Activated CD4-positive, alpha-beta T cell treated with anti-CD3 and anti-CD28 coated beads, Interleukin-10, Interleukin-2, amounts not matched to agents 100 ng/mL and 50 ng/mL, durations not matched to agents 16 hours and 8 hours (primary cell): ENCODE data around the gene SCGB2A2.

Source experiments
- DNase-seq: peaks from one replicate; pipeline ENCODE4 v3.0.0-alpha.2; 2020

Gene SCGB2A2

GRCh38 chr11:62269654-62270278 lies at the start of gene SCGB2A2:
Gene SCGB2A2 (plus strand): TSS chr11:62270158. CDS start chr11:62270217, 59 bp downstream.
- no peak for DNase-seq

DNA sequence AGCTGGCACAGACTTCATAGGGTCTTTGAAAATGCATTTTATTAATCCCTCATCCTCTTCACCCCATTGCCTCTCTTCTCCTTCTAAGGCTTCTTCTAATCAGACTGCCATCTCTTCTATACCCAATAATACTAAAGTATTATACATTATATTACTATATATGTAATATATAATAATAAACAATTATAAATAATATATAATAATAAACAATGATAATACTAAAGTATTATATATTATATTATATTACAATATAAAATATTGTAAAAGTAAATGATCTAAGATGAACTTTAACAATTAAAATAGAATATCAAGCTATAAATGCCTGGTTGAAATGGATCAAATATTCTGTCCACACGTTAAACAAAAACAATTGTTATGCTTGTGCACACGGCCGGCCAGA lies 48.5 kb upstream of the SCGB2A2 start:
- DNase-seq = no peak

DNA sequence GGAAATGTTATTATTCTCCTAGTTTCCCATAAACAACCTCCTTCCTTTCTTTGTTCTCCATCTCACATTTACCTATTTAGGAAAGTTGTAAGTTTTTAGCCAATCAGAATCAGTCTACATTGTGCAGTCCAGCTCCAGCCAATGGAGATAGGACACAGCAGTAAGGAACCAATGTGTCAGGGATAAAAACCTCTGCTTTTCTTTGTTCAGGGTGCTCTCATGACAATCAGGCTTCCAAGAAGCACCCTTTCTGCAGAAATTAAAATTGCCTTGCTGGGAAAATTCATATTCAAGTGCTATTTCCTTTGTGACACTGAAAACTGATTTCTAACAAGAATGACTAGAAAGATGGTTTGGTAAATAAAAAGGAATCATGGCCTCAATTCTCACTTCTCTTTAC lies 46.9 kb upstream of the SCGB2A2 start:
- DNase-seq = no peak

DNA sequence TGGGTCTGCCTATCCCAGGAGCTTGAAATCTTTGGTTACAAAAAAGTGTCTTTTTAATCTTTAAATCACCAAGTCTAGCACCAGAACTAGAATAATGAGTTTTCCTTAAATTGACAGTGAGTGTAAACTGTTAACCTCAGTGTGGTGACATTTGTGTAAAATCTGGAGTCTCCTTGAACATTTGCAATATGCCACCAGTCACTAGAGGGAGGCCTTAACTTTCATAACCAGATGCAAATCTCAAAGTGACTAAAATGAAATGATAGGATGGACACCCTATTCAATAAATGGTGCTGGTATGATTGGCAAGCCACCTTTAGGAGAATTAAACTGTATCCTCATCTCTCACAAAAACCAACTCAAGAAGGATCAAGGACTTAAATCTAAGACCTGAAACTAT lies 36.2 kb upstream of the SCGB2A2 start:
- DNase-seq = peak; percentile 26

DNA sequence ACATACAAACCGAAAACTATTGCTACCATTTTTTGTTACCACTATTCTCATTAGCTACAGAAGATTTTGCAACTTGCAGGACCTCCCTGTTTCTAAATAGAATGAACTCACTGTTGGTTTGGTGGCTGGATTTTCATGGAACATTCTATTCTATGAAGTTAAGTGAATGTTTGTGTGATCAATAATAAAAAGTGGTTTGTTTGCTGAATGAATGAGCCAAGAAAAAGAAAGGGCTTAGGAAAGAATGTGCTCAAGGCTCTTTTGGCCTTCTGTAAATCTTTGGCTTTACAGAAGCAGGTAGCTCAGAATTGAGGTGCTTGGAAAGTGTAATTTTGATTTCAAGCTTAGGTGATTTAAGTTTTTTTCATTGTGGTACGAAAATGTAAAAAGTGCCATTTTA lies 33.8 kb upstream of the SCGB2A2 start:
- DNase-seq = no peak

DNA sequence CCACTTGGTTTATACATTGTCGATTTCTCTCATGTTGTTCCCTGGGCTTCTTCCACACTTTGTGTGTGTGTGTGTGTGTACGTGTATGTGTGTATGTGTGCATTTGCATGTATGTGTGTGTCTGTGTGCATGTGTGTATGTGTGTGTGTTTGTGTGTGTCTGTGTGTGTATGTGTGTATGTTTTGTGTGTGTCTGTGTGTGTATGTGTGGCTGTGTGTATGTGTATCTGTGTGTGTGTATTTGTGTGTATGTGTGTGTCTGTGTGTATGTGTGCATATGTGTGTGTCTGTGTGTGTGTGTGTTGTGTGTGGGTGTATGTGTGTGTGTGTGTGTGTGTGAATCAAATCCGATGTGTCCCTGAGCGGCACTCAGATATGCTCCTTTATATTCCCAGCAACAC lies 32.5 kb upstream of the SCGB2A2 start:
- no peak for DNase-seq

DNA sequence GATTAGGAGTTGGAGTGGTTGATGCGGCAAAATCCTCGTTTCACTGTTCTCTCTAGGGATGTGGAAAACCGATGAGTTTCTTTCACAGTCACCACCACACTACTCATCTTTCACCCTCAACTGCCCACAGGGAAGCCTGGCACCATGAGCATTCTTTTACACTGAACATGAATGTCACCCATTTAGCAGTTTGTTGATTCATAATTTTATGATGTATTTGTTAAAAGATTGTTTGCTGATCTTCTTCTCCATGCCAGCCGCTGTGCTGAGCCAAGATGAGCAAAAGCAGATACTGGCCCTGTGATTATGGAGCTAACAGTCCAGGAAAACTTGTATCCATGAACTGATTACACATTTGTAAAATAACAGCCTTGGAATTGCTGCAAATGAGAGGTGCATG lies 31.8 kb upstream of the SCGB2A2 start:
- no peak for DNase-seq

GRCh38 chr11:62241095-62241494 lies 28.9 kb upstream of the SCGB2A2 start:
- no peak for DNase-seq

DNA sequence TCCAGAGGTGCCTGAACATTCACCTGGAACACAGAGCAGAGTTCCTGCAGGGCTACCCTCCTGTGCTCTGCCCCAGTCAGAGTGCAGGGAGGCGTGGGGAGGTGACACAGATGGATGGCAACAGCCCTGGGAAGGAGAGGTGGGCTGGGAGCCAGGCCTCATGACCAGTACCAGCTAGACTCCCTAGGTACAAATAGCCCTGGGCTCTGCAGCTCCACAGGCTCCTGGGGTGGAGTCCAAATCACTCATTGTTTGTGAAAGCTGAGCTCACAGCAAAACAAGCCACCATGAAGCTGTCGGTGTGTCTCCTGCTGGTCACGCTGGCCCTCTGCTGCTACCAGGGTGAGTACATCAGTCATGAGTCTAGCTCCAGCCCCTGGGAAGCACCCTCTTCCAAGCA lies 27.9 kb upstream of the SCGB2A2 start, which contains the start of gene SCGB1D2:
Gene SCGB1D2, plus strand, starts transcription at position 219 of the 400 bp plus-strand sequence. Its CDS starts 69 bp downstream, at position 288.
- no peak for DNase-seq

GRCh38 chr11:62245271-62245753 lies 24.6 kb upstream of the SCGB2A2 start:
- DNase-seq = no peak

DNA sequence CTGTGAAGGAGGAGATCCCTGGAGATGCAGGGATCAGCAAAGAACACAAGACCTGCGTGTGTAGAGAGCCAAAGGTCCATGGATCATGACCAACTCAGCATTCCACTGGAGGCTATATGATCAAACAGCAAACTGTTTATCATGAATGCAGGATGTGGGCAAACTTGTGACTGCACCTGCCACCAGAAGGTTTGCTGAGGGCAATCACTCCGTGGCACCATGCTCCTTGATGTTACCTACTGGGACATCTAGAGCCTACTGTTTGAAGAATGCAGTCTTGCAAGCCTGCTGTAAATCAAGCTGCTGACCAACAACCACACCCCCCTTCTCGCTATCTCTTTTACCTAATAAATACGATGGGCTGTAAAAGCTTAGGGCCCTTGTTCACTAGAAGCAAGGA lies 18.3 kb upstream of the SCGB2A2 start:
- no peak for DNase-seq

DNA sequence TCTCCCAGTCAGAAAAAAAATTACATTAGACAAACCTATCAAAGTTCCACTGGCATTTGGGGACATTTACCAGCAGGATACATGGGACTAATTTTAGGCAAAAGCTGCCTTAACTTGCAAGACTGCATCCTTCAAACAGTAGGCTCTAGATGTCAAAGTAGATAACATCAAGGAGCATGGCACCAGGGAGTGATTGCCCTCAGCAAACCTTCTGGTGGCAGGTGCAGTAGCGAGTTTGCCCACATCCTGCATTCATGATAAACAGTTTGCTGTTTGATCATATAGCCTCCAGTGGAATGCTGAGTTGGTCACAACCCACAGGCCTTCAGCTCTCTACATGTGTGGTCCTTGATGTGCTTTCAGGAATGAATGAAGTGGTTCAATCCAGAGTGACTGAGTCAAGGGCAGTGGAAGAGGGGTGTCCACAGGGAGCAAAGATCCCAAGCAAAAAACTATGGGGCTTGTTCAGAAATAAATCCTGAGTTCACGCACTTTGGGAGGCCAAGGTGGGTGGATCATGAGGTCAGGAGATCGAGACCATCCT lies 15.9 kb upstream of the SCGB2A2 start:
- no peak for DNase-seq

DNA sequence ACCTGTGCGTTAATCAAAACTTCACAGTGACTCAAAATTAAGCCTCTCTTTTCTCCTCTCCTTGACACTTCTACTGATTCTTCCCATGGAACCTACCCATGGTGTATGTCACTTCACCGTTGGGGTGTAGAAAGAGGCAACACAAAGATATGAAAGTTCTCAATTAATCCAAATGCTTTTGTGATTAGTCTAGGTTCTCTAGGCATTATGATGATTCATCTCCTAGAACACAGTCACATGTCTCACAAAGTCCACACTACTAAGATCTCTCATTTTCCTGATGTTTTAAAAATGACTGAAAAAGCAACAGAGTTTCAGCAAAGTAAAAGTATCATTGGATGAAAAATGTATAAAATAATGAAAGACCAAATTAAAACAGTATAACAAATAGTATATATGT lies 13.7 kb upstream of the SCGB2A2 start:
- DNase-seq = no peak

DNA sequence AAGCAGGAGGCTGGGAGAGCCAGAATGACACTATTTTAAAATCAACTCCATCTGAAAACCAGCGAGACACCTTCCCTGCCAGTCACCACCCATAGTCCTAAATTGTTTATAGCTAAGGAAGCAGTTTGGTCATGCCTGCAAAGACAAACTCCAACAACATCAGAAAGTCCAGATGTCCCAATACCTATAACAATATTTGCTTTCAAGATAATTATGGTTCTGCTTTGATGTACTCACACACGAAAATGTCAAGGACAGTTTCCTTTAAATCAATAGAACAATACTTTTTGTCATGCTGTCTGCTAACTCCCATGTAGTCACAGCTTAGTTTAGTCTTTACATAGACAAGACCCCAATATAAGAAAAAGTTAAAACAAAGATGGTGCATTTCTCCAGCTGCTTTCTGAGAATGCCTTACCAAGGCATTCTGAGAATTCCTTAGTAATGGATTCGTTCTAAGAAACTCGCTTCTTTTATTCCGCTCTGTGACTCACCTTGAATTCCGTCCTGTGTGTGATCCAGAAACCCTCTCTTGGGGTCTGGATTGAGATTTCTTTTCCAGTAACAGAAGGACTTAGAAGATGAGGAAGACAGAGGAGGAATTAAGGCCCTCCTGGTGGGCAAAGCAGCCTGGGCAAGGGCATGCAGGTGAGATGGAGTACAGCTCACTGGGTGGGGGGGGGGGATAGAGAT lies 9.6 kb upstream of the SCGB2A2 start:
- no peak for DNase-seq

DNA sequence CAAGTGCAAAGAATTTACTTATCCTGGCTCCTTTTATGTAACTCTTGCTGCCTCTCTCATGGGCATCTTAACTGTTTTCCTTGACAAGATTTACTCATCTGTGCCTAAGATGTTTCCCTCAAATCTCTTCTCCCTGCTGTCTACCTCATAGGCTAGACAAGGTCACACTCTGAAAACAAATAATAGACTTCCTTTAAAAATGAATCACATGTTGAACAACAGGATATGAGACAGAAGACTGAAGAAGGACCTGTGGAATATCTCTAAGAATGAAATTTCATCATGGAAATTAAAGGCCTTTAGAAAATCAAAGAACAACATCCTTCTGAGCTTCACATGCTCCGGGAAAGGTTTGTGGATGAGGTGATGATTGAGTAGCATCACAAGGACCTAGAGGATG lies 6.0 kb upstream of the SCGB2A2 start:
- no peak for DNase-seq

GRCh38 chr11:62266558-62266957 lies 3.4 kb upstream of the SCGB2A2 start:
- peak; percentile 49 for DNase-seq

DNA sequence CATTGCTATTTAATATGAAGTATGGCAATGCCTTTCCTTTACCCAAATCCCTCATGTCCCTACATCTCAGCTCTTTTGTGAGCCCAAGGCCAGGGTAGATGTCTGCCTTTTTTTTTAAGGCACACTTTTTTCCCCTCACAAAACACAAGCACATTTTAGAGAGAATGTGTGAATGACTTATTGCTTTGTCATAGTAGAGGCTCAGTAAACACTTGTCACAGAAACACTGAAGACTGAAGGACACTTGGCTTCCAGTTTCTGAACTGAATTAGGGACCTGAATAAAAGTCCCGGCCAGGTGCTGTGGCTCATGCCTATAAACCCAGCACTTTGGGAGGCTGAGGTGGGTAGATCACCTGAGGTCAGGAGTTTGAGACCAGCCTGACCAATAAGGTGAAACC lies 2.9 kb upstream of the SCGB2A2 start:
- DNase-seq = no peak

- DNase-seq = peak; percentile 19
Observed at GRCh38 chr11:62267576-62267975, 2.4 kb upstream of the SCGB2A2 start.

DNA sequence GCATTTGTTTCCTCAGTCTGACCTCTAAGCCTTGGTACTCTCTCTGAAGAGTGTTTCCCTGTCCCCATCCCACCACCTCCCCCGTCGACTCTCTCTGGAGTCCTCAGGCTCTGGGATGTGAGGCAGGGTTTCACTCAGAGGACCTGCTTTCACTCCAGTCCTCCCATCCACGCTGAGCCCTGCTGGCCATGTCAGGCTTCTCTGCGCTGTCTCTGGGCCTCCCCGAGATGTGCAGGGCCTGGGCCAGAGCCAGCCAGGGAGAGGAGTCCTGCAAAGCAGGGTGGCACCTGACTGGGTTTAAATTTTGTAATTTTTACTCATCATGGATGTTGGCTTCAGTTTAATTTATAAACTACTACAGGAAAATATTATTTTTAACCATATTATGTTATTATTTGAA lies 3.3 kb downstream of the SCGB2A2 start:
- DNase-seq = no peak

GRCh38 chr11:62273789-62274275 lies 3.9 kb downstream of the SCGB2A2 start:
- no peak for DNase-seq

- DNase-seq = no peak
Observed at GRCh38 chr11:62280452-62280851, 10.5 kb downstream of the SCGB2A2 start.

GRCh38 chr11:62295504-62295903 lies 25.5 kb downstream of the SCGB2A2 start:
- peak; percentile 17 for DNase-seq

DNA sequence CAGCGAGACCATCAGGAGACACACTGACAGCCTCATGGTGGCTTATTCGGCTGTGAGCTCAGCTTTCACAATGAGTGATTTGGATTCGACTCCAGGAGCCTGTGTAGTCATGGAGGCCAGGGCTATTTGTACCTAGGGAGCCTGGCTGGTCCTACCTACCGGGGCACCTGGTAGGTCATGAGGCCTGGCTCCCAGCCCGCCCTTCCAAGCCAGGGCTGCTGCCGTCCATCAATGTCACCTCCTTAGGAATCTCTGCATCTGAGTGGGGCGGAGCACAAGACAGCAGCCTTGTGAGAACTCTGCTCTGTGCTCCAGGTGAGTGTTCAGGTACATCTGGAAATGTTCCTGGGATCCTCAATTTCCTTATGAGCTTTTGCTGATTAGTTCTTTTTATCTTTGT lies 29.0 kb downstream of the SCGB2A2 start, which contains the start of gene SCGB1D4:
Gene SCGB1D4, minus strand, starts transcription at position 101 of the 400 bp plus-strand sequence. Its CDS starts 65 bp downstream, at position 36.
- DNase-seq = no peak

DNA sequence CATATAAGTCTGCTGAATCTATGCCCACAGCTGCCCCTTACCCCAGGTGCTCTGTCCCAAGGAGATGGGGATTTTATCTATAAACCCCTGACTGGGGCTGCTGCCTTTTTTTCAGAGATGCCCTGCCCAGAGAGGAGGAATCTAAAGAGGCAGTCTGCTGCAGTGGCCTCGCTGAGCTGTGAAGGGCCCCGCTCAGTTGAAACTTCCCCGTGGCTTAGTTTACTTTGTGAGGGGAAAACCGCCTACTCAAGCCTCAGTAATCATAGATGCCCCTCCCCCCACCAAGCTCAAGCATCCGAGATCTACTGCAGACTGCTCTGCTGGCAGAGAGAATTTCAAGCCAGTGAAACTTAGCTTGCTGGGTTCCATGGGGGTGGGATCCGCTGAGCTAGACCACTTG lies 36.3 kb downstream of the SCGB2A2 start:
- no peak for DNase-seq
